ENCODE measurements around the gene CDKAL1. TPM values are rescaled to one million over a fixed set of nuclear protein-coding genes. Genes with fewer than 3 reads are reported as not detected.
"Not testable (repeated sequence)": the region's sequence is repeated elsewhere in the genome, so short reads cannot be mapped to it uniquely, and the experiment has no call there.

CDKAL1 gene
- total RNA-seq, 1 donor from 2014 or later: 9.1 TPM

- intact Hi-C loops (cut with micrococcal nuclease): no loop called here
- Histone ChIP-seq H3K4me1 (peaks cover 26% of the 10 kb centered on the region), H3K27ac (replicated peaks) (no peak overlapping the region), H3K4me3 (no peak overlapping the region), H3K27me3 (ENCODE audit: low read depth) (no peaks in the 10 kb centered on the region), H3K9me3 (replicated peaks) (no peaks in the 10 kb centered on the region), H3K36me3 (no peaks in the 10 kb centered on the region)
- DNase-seq: no peak
- TF ChIP-seq CTCF (IDR thresholded peaks at IDR 0.05; ENCODE audit: borderline replicate concordance): no peak
Measured at GRCh38 chr6:21187485-21187884, 653.2 kb downstream of the CDKAL1 start.

DNA sequence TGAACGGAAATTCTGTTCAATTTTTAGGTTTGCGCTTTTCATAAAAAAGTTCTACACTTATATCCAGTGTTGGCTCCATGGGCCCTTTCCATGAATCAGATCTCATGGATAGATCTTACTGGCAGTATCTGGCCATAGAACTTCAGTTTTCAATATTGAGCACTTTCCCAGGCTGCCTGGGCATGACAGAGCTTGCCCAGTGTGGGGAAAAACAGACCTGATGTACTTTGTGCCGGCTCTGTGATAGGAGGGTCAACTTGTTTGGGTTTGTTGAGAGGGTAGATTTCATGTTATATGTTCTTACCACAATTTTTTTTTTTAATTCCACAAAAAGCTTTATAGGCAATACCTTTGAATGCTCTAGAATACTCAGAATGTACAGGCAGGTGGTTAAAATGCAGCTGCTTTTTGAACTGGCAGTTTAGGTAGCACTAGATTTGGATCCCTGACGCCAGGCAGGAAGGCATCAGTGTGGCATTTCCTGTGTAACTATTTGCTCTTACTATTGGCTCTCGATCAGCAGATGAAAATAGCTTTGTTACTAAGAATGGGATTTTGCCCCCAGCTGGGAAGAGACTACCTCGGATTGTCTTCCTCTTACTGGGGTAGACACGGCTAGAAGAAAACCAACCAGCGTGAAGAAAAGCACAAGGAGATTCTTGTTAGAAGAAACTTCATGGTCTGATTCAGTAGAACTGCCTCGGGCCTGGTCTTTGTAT is 654.4 kb downstream of the CDKAL1 start:
- Histone ChIP-seq H3K27ac (replicated peaks) (no peak overlapping the region), H3K9me3 (replicated peaks) (peaks cover 3% of the 10 kb centered on the region), H3K4me1 (peaks cover 18% of the 10 kb centered on the region), H3K27me3 (ENCODE audit: low read depth) (no peaks in the 10 kb centered on the region), H3K4me3 (no peak overlapping the region), H3K36me3 (no peaks in the 10 kb centered on the region)
- no peak for TF ChIP-seq CTCF (IDR thresholded peaks at IDR 0.05; ENCODE audit: borderline replicate concordance)
- no peak for DNase-seq
- intact Hi-C loops (cut with micrococcal nuclease): no loop called here

DNA sequence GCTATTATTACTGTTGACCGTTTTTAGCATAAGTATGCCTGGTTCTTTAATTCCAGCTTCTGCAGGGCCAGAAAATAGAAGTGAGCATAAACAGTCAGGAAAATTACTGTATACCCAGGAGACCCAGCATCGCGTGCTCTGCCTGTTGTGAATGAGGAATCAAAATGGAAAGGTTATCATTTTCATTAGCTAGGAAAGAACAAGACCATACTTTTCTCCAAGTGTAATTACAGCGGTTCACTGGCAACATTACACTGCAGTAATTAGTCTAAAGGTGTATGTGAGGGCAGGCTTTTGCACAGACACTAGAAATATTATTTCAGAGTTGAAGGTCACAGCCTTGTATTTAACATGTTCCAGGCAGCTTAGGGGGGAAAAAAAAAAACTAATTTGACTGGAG is 655.5 kb downstream of the CDKAL1 start:
- no peak overlapping the region for H3K4me3 ChIP-seq
- no peaks in the 10 kb centered on the region for H3K27me3 ChIP-seq (ENCODE audit: low read depth)
- no peaks in the 10 kb centered on the region for H3K36me3 ChIP-seq
- no peak overlapping the region for H3K27ac ChIP-seq (replicated peaks)
- TF ChIP-seq CTCF (IDR thresholded peaks at IDR 0.05; ENCODE audit: borderline replicate concordance): no peak
- DNase-seq: no peak
- H3K9me3 ChIP-seq (replicated peaks): peaks cover 6% of the 10 kb centered on the region
- intact Hi-C loops (cut with micrococcal nuclease): no loop called here
- H3K4me1 ChIP-seq: peaks cover 16% of the 10 kb centered on the region

GRCh38 chr6:21190701-21191100 is 656.4 kb downstream of the CDKAL1 start:
- intact Hi-C loops (cut with micrococcal nuclease): no loop called here
- Histone ChIP-seq H3K27me3 (ENCODE audit: low read depth) (no peaks in the 10 kb centered on the region), H3K36me3 (no peaks in the 10 kb centered on the region), H3K4me3 (no peak overlapping the region), H3K9me3 (replicated peaks) (peaks cover 6% of the 10 kb centered on the region), H3K27ac (replicated peaks) (no peak overlapping the region), H3K4me1 (peaks cover 12% of the 10 kb centered on the region)
- no peak for DNase-seq
- no peak for TF ChIP-seq CTCF (IDR thresholded peaks at IDR 0.05; ENCODE audit: borderline replicate concordance)

GRCh38 chr6:21193790-21194475 is 659.7 kb downstream of the CDKAL1 start:
- H3K9me3 ChIP-seq (replicated peaks): peaks cover 6% of the 10 kb centered on the region
- no peak overlapping the region for H3K4me3 ChIP-seq
- H3K36me3 ChIP-seq: no peaks in the 10 kb centered on the region
- H3K4me1 ChIP-seq: peaks cover 11% of the 10 kb centered on the region
- DNase-seq: no peak
- TF ChIP-seq CTCF (IDR thresholded peaks at IDR 0.05; ENCODE audit: borderline replicate concordance): no peak
- intact Hi-C loops (cut with micrococcal nuclease): no loop called here
- H3K27ac ChIP-seq (replicated peaks): no peak overlapping the region
- H3K27me3 ChIP-seq (ENCODE audit: low read depth): no peaks in the 10 kb centered on the region

GRCh38 chr6:21195301-21195700 is 661.0 kb downstream of the CDKAL1 start:
- DNase-seq; H3K27me3 ChIP-seq (ENCODE audit: low read depth); intact Hi-C loops (cut with micrococcal nuclease); H3K27ac ChIP-seq (replicated peaks); H3K4me3 ChIP-seq; H3K9me3 ChIP-seq (replicated peaks); H3K36me3 ChIP-seq: not testable (repeated sequence)
- peaks cover 22% of the 10 kb centered on the region for H3K4me1 ChIP-seq
